Endothelial cell of umbilical vein (primary cell): ENCODE measurements around the gene BPI. TPM values are rescaled to one million over a fixed set of nuclear protein-coding genes. Genes with fewer than 3 reads are reported as not detected.

ENCODE experiments used
- BruUV-seq: library from RNA; stranded (reverse); fragments of 400-500 nt; replicated peaks from 2 replicates; lab custom pipeline; 2021; lab: Mats Ljungman, UMichigan
- CTCF ChIA-PET: fragments of 300-600, 350-600 bp; sonication (Branson Sonifier 250); formaldehyde crosslinking; loops from one replicate; lab custom pipeline; 2021; ENCODE audit warnings: antibody characterized with exemption, inconsistent platforms; lab: Charles Lee
- POLR2A ChIA-PET: fragments of 300-600, 350-600 bp; sonication (Branson Sonifier 250); formaldehyde crosslinking; loops from one replicate; lab custom pipeline; 2021; ENCODE audit warnings: antibody characterized with exemption, inconsistent platforms; lab: Charles Lee
- DNase-seq: peaks from one replicate; pipeline ENCODE4 v3.0.0-alpha.2; 2011; ENCODE audit warnings: low read depth, low spot score
- FAIRE-seq: peaks from 2 replicates; lab custom pipeline; 2011; peaks lifted over from hg19 to GRCh38; lab: Jason Lieb, UNC
- H2AFZ ChIP-seq: 2 replicates; pipeline ENCODE4 v1.6.0; 2012; ENCODE audit warnings: low read depth, low read length, control low read depth, inconsistent platforms
- H3K27ac ChIP-seq: 2 replicates; pipeline ENCODE4 v1.5.1; 2011; ENCODE audit warnings: low read depth, mild to moderate bottlenecking, control low read depth, low read length, moderate library complexity; ENCODE audit not compliant: insufficient read depth
- H3K27me3 ChIP-seq, 2 experiments: 2 replicates each; pipeline versions ENCODE4 v1.6.0 to v1.6.1; 2011; ENCODE audit warnings: low read length in 2 of 2, mixed read lengths in 1 of 2; ENCODE audit not compliant: control insufficient read depth in 2 of 2, insufficient read depth in 2 of 2
- H3K36me3 ChIP-seq, 2 experiments: 2 replicates in 1 of 2; 3 replicates in 1 of 2; pipeline ENCODE4 v1.5.1; 2011; ENCODE audit warnings: low read length in 2 of 2, mild to moderate bottlenecking in 1 of 2, moderate library complexity in 1 of 2; ENCODE audit not compliant: control insufficient read depth in 2 of 2, insufficient read depth in 2 of 2; ENCODE audit errors: extremely low read depth in 1 of 2
- H3K4me1 ChIP-seq: 3 replicates; pipeline ENCODE4 v1.5.1; 2011; ENCODE audit warnings: mild to moderate bottlenecking, low read length; ENCODE audit not compliant: control insufficient read depth, insufficient read depth; ENCODE audit errors: extremely low read depth
- H3K4me2 ChIP-seq: 2 replicates; pipeline ENCODE4 v1.6.1; 2011; ENCODE audit warnings: low read length, control low read depth, mixed read lengths; ENCODE audit not compliant: insufficient read depth
- H3K4me3 ChIP-seq, 3 experiments: fragments of 200-600 bp in 1 of 3; sonication (generic), shearing (Covaris generic) in 1 of 3; replicated peaks in 1 of 3; 2 replicates each; pipeline ENCODE4 v1.5.1; 2011 to 2016; ENCODE audit warnings: control low read depth in 3 of 3, low read length in 3 of 3, mild to moderate bottlenecking in 2 of 3, inconsistent platforms in 1 of 3, low read depth in 1 of 3, moderate library complexity in 1 of 3; ENCODE audit not compliant: insufficient read depth in 1 of 3
- H3K79me2 ChIP-seq: 2 replicates; pipeline ENCODE4 v1.6.0; 2012; ENCODE audit warnings: low read length, inconsistent platforms; ENCODE audit not compliant: control insufficient read depth, insufficient read depth
- H3K9ac ChIP-seq: replicated peaks from 2 replicates; pipeline ENCODE3; 2011; ENCODE audit warnings: low read length, control low read depth; ENCODE audit not compliant: insufficient read depth; ENCODE audit errors: extremely low read depth
- H3K9me1 ChIP-seq: replicated peaks from 3 replicates; pipeline ENCODE4 v1.6.0; 2011; ENCODE audit warnings: mild to moderate bottlenecking, low read length; ENCODE audit not compliant: control insufficient read depth, insufficient read depth; ENCODE audit errors: extremely low read depth
- H3K9me3 ChIP-seq: replicated peaks from 2 replicates; pipeline ENCODE4 v1.5.1; 2012; ENCODE audit warnings: low read length, inconsistent platforms; ENCODE audit not compliant: control insufficient read depth, insufficient read depth
- H4K20me1 ChIP-seq: replicated peaks from 2 replicates; pipeline ENCODE3; 2011; ENCODE audit warnings: mild to moderate bottlenecking, low read length; ENCODE audit not compliant: control insufficient read depth, insufficient read depth; ENCODE audit errors: extremely low read depth
- CTCF ChIP-seq, 2 donors: IDR thresholded peaks; 1 replicate in 1 of 2; 2 replicates in 1 of 2; pipeline ENCODE4 v1.5.1; 2011; ENCODE audit warnings: low read length in 2 of 2, mild to moderate bottlenecking in 2 of 2, moderate library complexity in 2 of 2, control low read depth in 1 of 2, inconsistent platforms in 1 of 2, low read depth in 1 of 2; ENCODE audit not compliant: insufficient read depth in 1 of 2; ENCODE audit errors: extremely low read depth in 1 of 2
- EZH2 ChIP-seq: IDR thresholded peaks from 2 replicates; pipeline ENCODE4 v1.6.1; 2012; ENCODE audit warnings: borderline replicate concordance, low read depth, mild to moderate bottlenecking, moderate library complexity, low read length, inconsistent platforms; ENCODE audit not compliant: severe bottlenecking
- FOS ChIP-seq: IDR thresholded peaks from 2 replicates; pipeline ENCODE4 v1.6.1; 2011; ENCODE audit warnings: mild to moderate bottlenecking, low read length, moderate library complexity, borderline replicate concordance; ENCODE audit not compliant: insufficient read depth
- GATA2 ChIP-seq: IDR thresholded peaks from 2 replicates; pipeline ENCODE4 v1.7.0; 2011; ENCODE audit warnings: low read depth, mild to moderate bottlenecking, moderate library complexity, mixed read lengths, low read length; ENCODE audit not compliant: insufficient read length, insufficient read depth
- JUN ChIP-seq: IDR thresholded peaks from 2 replicates; pipeline ENCODE4 v1.6.1; 2011; ENCODE audit warnings: borderline replicate concordance, low read depth; ENCODE audit not compliant: insufficient read length, insufficient read depth
- MAX ChIP-seq: IDR thresholded peaks from 2 replicates; pipeline ENCODE4 v1.6.1; 2011; ENCODE audit not compliant: insufficient read depth, insufficient read length
- MYC ChIP-seq: IDR thresholded peaks from one replicate; pipeline ENCODE4 v1.6.1; 2011; ENCODE audit warnings: mild to moderate bottlenecking, low read depth, low read length
- POLR2A ChIP-seq: IDR thresholded peaks from 2 replicates; pipeline ENCODE4 v1.6.1; 2012; ENCODE audit warnings: low read depth, mild to moderate bottlenecking, control low read depth, low read length
- POLR2AphosphoS5 ChIP-seq: IDR thresholded peaks from 2 replicates; pipeline ENCODE4 v1.6.1; 2012; ENCODE audit warnings: low read depth, mild to moderate bottlenecking, control low read depth, low read length, moderate library complexity; ENCODE audit not compliant: insufficient read depth
- dilution Hi-C: fragments of 300-500 bp; cut with MboI; formaldehyde crosslinking; loops from one replicate; pipeline ENCODE4 v1.15.0; 2019; ENCODE audit warnings: low sequenced_read_pairs; ENCODE audit not compliant: extremely low pct_ligation_motif_present
- intact Hi-C: fragments of 100-400 bp; cut with micrococcal nuclease; formaldehyde crosslinking; loops from one replicate; pipeline ENCODE4 v1.10.0; 2022
- polyA plus RNA-seq, 4 experiments: library from polyadenylated mRNA; depleted of rRNA in 3 of 4; stranded (reverse) in 3 of 4; unstranded in 1 of 4; fragments of >200 nt; gene quantifications; 2 replicates each; pipeline versions ENCODE4 v1.2.1 to v1.2.3, GENCODE V29; 2011 to 2012; ENCODE audit warnings: missing spikeins in 1 of 4
- total RNA-seq: library from RNA; stranded (reverse); gene quantifications from 2 replicates; pipeline ENCODE4 v1.2.3, GENCODE V29; 2021

Gene BPI
- total and polyA plus RNA-seq, 2 donors (not counting 3 experiments of a cell fraction or from before 2014, with no cell fraction given): not detected

GRCh38 chr20:38316341-38316740 is 12.4 kb downstream of the BPI start:
- dilution Hi-C loops (no loop called here), intact Hi-C loops (no loop called here)
- BruUV-seq: no TSS peak
- POLR2A ChIA-PET: no interaction called here
- Histone ChIP-seq H3K9ac (no peak overlapping the region), H3K36me3 (no peaks in the 10 kb centered on the region), H3K27me3 (peaks cover 2 to 4% of the 10 kb centered on the region in 2 experiments), H3K4me1 (no peaks in the 10 kb centered on the region), H3K9me1 (no peaks in the 10 kb centered on the region), H3K79me2 (no peaks in the 10 kb centered on the region), H3K4me3 (no peak overlapping the region), H4K20me1 (no peaks in the 10 kb centered on the region), H3K4me2 (no peak overlapping the region), H3K9me3 (no peaks in the 10 kb centered on the region), H2AFZ (no peak overlapping the region), H3K27ac (no peak overlapping the region)
- CTCF ChIA-PET: interaction anchor here (0.8 to 6.1 kb wide), 4 partner anchors 9 to 91 kb away, joined by 3 to 182 read pairs (median 11); no protein-coding TSS in a partner anchor
- TF ChIP-seq POLR2AphosphoS5 (no peak), MAX (no peak), JUN (no peak), GATA2 (no peak), CTCF (IDR thresholded peaks at IDR 0.05; ENCODE audit: extremely low read depth in 1 of 2, insufficient read depth in 1 of 2, low read depth in 1 of 2, low read length in 2 of 2) (no peak), POLR2A (no peak), MYC (no peak), FOS (no peak), EZH2 (no peak)
- no peak for FAIRE-seq
- DNase-seq: no peak
